HUES6 (cell line): ENCODE data around the gene CLASP1.

Source experiments
- H3K27ac ChIP-seq: 2 replicates; pipeline ENCODE4 v1.7.0; 2013; ENCODE audit warnings: low read depth, mild to moderate bottlenecking, low read length, inconsistent platforms
- H3K27me3 ChIP-seq: 2 replicates; pipeline ENCODE4 v1.6.1; 2013; ENCODE audit warnings: low read length; ENCODE audit not compliant: control insufficient read depth, insufficient read depth
- H3K36me3 ChIP-seq: 2 replicates; pipeline ENCODE4 v1.6.1; 2013; ENCODE audit warnings: low read length; ENCODE audit not compliant: control insufficient read depth, insufficient read depth
- H3K4me1 ChIP-seq: 2 replicates; pipeline ENCODE4 v1.6.1; 2013; ENCODE audit warnings: low read length; ENCODE audit not compliant: control insufficient read depth, insufficient read depth
- H3K4me3 ChIP-seq: 2 replicates; pipeline ENCODE4 v1.5.1; 2013; ENCODE audit warnings: low read depth, low read length
- H3K9ac ChIP-seq: one replicate; pipeline ENCODE4 v1.6.1; 2013; ENCODE audit warnings: mild to moderate bottlenecking, low read length
- H3K9me3 ChIP-seq: 2 replicates; pipeline ENCODE4 v1.6.1; 2013; ENCODE audit warnings: low read depth, low read length; ENCODE audit not compliant: control insufficient read depth, insufficient read depth

Gene CLASP1

DNA sequence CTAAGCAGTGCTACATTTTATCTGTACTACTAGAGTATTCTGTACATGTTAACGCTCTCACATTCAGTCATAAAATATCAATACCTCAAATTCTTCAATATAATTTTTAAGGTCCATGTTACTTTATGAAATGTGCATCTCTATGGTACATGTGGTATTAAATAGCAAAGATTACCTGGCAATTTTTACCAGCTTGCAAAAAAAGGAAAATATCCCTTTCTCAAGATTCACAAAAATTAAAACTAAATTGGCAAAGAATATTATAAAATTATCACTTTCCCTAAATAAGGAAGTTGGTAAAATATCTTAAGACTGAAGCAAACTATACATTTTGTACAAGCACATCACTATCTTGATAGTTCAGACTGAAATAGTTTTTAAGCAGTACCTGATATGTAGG is 233.5 kb downstream of the CLASP1 start:
- H3K4me1 ChIP-seq = 0 out of 2 replicates have a peak, but pooled peaks cover 3% of the 10 kb centered on the region
- no peaks in the 10 kb centered on the region for H3K9me3 ChIP-seq
- H3K27ac ChIP-seq = no peak overlapping the region
- H3K27me3 ChIP-seq = no peaks in the 10 kb centered on the region
- peaks cover 35% of the 10 kb centered on the region for H3K36me3 ChIP-seq
- H3K9ac ChIP-seq = no peak overlapping the region
- no peak overlapping the region for H3K4me3 ChIP-seq

DNA sequence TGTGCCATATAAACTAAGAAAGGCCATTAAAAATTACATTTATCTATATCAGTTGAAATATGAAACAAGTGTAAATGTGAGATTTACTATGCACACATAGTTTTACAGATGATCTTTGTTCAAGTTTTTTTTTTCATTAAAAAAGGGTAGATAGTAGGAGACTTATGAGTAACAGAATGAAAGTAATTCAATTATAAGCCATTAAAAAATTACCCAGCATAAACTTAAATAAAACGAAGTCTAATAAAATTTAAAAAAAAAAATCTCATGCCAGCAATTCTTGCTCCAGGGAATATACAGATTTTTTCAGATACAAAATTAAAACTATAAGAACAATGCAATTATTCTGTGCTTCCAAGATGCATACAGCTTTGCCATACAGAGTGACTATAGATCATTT is 236.9 kb downstream of the CLASP1 start:
- H3K4me3 ChIP-seq = no peak overlapping the region

DNA sequence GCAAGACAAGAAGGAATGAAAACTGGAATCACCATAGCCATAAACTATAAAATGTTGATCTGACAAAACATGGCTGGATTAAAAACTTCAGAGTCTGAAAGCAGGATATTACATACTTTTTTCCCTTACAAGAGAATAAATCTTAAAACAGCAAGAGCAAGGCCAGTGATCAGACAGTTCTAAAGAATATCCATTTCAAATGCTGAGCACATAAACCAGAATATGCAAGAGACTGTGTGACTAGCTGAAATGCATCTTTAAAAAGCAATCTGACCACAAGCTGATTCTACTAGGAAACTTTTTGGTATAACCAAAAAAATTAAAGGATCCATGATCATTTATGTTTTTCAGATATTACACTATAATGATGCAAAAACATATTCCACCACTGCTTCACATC is 239.3 kb downstream of the CLASP1 start:
- H3K4me1 ChIP-seq = 0 out of 2 replicates have a peak, but pooled peaks cover 4% of the 10 kb centered on the region

More for the DNA sequence above, 236.9 kb downstream of the CLASP1 start:
- H3K4me1 ChIP-seq = 0 out of 2 replicates have a peak, but pooled peaks cover 4% of the 10 kb centered on the region
- no peak overlapping the region for H3K9ac ChIP-seq
- H3K27ac ChIP-seq = no peak overlapping the region
- H3K27me3 ChIP-seq = no peaks in the 10 kb centered on the region
- H3K9me3 ChIP-seq = no peaks in the 10 kb centered on the region
- H3K36me3 ChIP-seq = peaks cover 41% of the 10 kb centered on the region

DNA sequence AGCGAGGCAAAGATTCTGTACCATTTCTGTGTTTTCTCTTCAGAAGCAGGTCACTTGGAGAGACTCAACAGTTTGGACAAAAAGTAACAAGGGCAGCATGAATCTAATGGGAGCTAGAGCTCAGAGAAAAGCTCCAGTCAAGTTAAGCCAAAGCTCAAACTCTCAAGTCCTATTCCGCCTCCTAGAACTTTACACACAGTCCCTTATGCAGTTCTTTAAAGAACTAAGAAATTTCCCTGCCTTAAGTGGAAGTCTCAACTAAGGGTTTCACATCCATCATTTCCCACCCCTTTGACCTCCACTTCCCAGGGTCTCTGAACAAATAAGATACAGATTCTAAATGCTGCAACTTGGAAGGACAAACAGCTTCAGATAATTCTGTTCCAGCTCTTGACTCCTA is 239.9 kb downstream of the CLASP1 start:
- no peaks in the 10 kb centered on the region for H3K9me3 ChIP-seq
- H3K27me3 ChIP-seq = no peaks in the 10 kb centered on the region
- no peak overlapping the region for H3K4me3 ChIP-seq
- H3K9ac ChIP-seq = no peak overlapping the region
- H3K27ac ChIP-seq = no peak overlapping the region
- peaks cover 47% of the 10 kb centered on the region for H3K36me3 ChIP-seq
- H3K4me1 ChIP-seq = 0 out of 2 replicates have a peak, but pooled peaks cover 4% of the 10 kb centered on the region

More for the DNA sequence above, 239.3 kb downstream of the CLASP1 start:
- Histone ChIP-seq H3K36me3 (peaks cover 47% of the 10 kb centered on the region), H3K4me3 (no peak overlapping the region), H3K9ac (no peak overlapping the region), H3K27me3 (no peaks in the 10 kb centered on the region), H3K9me3 (no peaks in the 10 kb centered on the region), H3K27ac (no peak overlapping the region)

DNA sequence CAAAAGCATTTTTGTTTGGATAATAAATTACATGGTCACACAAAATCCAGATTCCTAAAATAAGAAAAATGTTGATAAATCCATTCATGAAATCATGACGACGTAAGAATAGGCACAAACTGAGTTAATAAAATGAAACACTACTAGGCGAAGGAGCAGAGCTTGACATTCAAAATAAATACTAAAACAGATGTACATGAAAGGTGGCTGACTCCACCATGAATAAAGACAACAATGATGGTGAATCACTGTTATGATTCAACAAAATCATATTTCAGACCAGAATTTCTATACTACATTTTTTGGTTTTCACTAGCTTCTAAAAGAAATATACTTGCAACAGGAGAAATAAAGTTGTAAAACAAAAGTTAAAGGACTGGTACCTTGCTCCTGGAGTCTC is 240.6 kb downstream of the CLASP1 start:
- H3K9ac ChIP-seq = no peak overlapping the region
- peaks cover 51% of the 10 kb centered on the region for H3K36me3 ChIP-seq
- no peak overlapping the region for H3K4me3 ChIP-seq
- no peaks in the 10 kb centered on the region for H3K27me3 ChIP-seq
- H3K27ac ChIP-seq = no peak overlapping the region
- H3K4me1 ChIP-seq = 0 out of 2 replicates have a peak, but pooled peaks cover 4% of the 10 kb centered on the region
- no peaks in the 10 kb centered on the region for H3K9me3 ChIP-seq

DNA sequence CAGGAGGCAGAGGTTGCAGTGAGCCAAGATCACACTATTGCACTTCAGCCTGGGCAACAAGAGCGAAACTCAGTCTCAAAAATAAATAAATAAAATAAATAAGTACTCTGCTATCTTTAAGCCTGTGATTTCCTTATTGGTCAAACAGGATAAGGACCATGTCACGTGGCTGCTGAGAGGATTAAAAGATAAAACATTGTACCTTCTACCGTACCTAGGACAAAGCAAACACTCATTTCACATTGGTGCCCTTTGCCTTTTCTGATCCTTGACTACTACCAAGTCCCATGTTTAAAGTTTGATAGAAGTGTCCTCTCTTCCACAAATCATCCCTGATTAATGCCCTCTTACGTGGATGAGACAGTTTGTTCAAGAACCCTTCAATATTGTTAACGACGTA is 244.0 kb downstream of the CLASP1 start:
- Histone ChIP-seq H3K9me3 (no peaks in the 10 kb centered on the region), H3K27me3 (no peaks in the 10 kb centered on the region), H3K9ac (no peak overlapping the region), H3K36me3 (peaks cover 69% of the 10 kb centered on the region), H3K4me3 (no peak overlapping the region), H3K4me1 (no peaks in the 10 kb centered on the region), H3K27ac (no peak overlapping the region)

DNA sequence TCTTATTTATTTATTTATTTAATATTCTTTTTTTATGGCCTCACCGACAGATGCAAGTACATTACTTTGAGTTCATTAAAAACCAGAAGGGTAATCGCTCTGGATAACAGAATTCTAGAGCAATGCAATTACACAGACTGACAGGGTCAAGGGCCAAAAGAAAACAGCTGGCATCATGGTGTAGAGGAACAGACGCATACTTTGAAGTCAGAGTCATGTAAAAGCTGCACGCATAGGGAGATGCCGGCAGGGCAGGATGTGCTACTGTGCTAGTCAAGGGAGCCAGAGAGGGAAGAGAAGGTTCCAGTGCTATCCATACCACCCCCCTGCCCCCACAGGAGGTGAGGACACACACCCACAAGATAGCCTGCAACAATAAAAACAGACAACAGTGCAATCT is 249.1 kb downstream of the CLASP1 start:
- Histone ChIP-seq H3K36me3 (peaks cover 72% of the 10 kb centered on the region), H3K27ac (no peak overlapping the region), H3K27me3 (no peaks in the 10 kb centered on the region), H3K4me1 (no peaks in the 10 kb centered on the region), H3K9ac (no peak overlapping the region), H3K4me3 (no peak overlapping the region), H3K9me3 (no peaks in the 10 kb centered on the region)

DNA sequence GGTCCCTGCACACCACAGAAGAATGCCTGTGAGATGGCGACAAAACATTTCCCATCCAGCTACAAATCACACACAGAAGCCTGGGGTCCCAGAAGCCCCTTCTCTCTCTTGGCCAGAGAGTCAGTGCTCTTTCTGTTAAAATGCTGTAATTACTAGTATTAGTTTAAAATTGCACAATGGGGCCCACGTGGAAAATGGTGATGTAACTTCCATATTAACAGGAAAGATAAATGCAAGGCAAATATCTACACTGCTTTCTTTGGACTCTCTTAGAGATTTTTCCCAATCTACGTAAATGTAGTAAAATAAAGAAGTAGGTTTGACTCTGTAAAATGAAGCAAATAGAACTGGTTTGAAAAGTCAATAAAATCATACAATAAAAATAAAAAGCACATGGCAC is 250.4 kb downstream of the CLASP1 start:
- H3K4me3 ChIP-seq = no peak overlapping the region
- H3K27ac ChIP-seq = no peak overlapping the region
- no peak overlapping the region for H3K9ac ChIP-seq
- no peaks in the 10 kb centered on the region for H3K27me3 ChIP-seq
- H3K36me3 ChIP-seq = peaks cover 72% of the 10 kb centered on the region
- H3K4me1 ChIP-seq = no peaks in the 10 kb centered on the region
- H3K9me3 ChIP-seq = no peaks in the 10 kb centered on the region

DNA sequence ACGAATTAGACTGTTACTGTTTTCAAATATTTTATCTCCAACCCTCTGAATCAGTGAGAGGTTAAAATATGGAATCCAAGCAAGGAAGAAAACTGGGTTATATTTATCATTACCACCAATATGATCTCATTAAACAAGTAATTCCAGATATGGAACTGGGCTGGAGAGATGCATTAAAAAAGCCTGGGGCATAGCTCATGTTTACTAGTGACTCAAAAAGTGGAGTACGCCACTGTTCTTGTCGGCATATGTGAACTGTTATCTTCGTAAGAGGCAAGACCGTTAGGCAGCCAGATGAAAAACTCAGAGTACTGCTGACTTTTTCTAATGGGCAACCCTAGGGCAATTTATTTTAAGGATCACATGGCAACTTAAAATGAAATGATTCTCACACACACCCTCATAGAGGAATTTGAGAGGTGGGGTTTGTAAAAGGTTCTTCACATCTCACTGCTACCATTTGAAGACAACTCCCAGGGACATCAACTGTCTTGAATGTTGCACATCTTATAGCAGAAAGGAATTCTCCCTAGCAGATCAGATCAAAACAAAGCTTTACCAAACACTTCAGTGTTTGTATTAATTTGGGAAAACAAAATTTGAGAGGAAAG is 259.1 kb downstream of the CLASP1 start:
- Histone ChIP-seq H3K27me3 (no peaks in the 10 kb centered on the region), H3K36me3 (peaks cover 39% of the 10 kb centered on the region)

DNA sequence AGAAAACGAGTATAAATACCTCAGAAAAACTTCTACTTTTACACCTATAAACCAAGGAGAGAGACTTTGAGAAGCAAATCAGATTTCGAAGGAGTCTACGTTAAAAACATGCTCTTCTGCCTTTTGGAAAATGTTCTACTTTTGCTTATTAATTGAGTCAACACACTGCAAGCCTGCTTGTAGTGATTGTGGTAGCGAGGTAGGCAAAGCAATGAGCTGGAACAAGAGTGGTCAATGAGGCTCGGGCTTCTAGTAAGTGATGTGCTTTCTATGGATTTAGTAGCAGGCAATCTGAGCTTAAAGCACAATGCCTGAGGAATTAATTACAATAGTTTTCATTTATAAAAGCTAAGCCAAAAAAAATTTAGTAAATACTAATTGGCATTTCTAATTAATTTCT is 260.9 kb downstream of the CLASP1 start:
- H3K36me3 ChIP-seq = peaks cover 31% of the 10 kb centered on the region
- H3K4me1 ChIP-seq = no peaks in the 10 kb centered on the region
- H3K27me3 ChIP-seq = no peaks in the 10 kb centered on the region

More for the DNA sequence above, 259.1 kb downstream of the CLASP1 start:
- Histone ChIP-seq H3K27ac (no peak overlapping the region), H3K9me3 (no peaks in the 10 kb centered on the region), H3K4me3 (no peak overlapping the region), H3K9ac (no peak overlapping the region), H3K4me1 (no peaks in the 10 kb centered on the region)

DNA sequence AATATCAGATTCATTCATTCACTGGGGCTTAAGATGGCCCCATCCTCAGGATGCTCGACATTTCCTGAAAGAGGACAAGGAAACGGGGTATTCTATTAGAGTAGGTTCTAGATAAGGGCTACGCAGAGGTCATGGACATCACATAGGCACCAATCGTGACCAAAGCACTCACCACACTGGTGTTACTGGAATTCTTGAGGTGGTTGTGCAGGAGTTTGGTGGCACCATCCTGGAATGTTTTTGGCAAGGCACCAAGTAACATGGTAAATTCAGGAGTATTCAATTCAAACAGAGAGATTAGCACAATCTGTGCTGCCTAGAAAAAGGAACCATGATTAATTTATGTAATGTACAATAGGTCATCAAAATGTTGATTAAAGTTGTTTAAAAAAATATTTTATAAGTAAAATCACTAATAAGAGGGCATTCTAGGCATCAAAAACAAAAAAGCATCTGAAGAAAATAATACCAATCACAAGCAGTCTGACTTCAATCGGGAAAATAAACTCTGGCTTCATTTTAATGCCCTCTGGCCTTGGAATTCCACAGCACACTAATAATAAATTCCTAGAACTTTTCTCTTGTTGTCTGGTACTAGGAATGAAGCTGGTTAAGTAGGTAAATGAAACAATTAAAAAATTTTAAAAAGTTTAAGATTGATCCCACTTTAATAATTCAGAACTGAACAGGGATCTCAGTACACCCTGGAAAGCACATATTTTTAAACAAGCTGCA is 261.5 kb downstream of the CLASP1 start:
- peaks cover 38% of the 10 kb centered on the region for H3K36me3 ChIP-seq
- H3K27me3 ChIP-seq = no peaks in the 10 kb centered on the region
- no peaks in the 10 kb centered on the region for H3K9me3 ChIP-seq
- H3K27ac ChIP-seq = no peak overlapping the region
- no peak overlapping the region for H3K9ac ChIP-seq
- no peak overlapping the region for H3K4me3 ChIP-seq
- H3K4me1 ChIP-seq = no peaks in the 10 kb centered on the region

More for the DNA sequence above, 260.9 kb downstream of the CLASP1 start:
- no peak overlapping the region for H3K9ac ChIP-seq
- H3K9me3 ChIP-seq = no peaks in the 10 kb centered on the region
- H3K4me3 ChIP-seq = no peak overlapping the region
- no peak overlapping the region for H3K27ac ChIP-seq
